CD4-positive, alpha-beta T cell treated with Interleukin-17A for 4 hours (primary cell): Measurements from ENCODE around the gene IL17RE.
A peak's percentile ranks its signal among the peaks of the same experiment; 100 is the strongest.
"Not testable (repeated sequence)": the region's sequence is repeated elsewhere in the genome, so short reads cannot be mapped to it uniquely, and the experiment has no call there.

Experiments
- DNase-seq: peaks from one replicate; pipeline ENCODE4 v3.0.0-alpha.2; 2020; ENCODE audit warnings: mixed read lengths

The IL17RE gene

DNA sequence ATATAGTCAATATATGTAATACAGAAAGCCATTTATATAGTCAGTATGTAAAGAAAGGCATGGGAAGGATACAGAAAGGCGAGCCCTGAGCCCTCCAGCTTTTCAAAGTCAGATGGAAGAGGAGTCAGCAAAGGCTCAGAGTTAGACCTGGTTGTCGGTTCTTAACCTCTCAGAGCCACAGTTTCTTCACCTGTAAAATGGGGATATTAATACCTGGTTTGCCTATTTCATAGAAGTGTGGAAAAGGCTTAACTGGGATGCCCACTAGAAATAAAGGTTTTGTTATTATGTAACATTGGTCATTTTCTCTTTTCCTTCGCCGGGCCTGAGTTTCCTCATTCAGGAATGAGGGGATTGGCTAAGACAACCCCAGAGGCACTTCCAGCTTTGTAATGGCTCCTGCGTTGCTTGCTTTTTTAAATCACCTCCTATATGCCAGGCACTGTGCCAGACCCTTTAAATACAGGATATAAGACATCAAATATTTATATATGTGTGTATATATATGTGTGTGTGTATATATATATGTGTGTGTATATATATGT is 33.4 kb downstream of the IL17RE start:
- no peak for DNase-seq

DNA sequence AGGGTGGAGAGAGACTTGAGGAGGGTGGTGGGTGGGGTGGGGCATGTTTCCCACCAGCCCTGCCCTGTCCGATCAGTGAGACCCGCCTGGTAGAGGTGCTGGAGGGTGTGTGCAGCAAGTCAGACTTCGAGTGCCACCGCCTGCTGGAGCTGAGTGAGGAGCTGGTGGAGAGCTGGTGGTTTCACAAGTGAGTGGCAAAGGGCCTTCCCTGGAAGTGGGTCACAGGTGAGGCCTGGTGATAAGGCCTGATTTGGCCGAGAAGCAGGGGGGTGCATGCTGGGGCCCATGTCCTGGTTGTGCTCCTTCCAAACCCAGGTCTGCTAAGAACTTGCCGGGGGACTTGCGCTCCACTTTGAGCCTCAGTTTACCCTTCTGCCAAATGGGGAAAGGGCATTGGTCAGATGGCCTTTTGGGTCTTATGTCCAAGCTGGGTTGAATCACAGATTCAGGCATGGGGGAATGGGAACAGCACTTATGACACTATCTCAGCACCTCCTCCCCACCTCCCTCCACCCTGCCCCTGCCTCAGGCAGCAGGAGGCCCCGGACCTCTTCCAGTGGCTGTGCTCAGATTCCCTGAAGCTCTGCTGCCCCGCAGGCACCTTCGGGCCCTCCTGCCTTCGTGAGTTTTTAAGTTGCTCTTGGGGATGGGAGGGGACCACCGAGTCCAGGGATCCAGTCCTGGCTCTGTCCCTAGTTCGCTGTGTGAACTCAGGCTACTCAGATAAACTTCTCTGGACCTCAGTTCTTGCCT is 35.0 kb downstream of the IL17RE start:
- DNase-seq = no peak

DNA sequence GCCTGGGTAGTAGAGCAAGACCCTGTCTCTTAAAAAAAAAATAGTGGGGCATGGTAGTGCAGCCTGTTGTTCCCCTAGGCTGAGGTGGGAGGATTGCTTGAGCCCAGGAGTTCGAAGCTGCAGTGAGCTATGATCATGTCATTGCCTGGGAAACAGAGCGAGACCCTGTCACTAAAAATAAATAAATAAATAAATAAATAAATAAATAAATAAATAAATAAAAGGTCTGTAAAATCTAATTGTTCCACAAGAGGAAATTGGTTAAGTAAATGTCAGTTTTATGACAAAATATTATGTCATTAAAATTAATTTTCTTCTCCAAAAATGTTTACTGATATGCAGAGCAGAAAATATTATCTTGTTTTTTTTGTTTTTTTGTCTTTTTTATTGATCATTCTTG is 36.3 kb downstream of the IL17RE start:
- no peak for DNase-seq

DNA sequence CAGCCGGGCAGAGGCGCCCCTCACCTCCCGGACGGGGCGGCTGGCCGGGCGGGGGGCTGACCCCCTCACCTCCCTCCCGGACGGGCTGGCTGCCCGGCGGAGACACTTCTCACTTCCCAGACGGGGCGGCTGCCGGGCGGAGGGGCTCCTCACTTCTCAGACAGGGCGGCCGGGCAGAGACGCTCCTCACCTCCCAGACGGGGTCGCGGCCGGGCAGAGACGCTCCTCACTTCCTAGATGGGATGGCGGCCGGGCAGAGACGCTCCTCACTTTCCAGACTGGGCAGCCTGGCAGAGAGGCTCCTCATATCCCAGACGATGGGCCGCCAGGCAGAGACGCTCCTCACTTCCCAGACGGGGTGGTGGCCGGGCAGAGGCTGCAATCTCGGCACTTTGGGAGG is 37.3 kb downstream of the IL17RE start:
- not testable (repeated sequence) for DNase-seq

DNA sequence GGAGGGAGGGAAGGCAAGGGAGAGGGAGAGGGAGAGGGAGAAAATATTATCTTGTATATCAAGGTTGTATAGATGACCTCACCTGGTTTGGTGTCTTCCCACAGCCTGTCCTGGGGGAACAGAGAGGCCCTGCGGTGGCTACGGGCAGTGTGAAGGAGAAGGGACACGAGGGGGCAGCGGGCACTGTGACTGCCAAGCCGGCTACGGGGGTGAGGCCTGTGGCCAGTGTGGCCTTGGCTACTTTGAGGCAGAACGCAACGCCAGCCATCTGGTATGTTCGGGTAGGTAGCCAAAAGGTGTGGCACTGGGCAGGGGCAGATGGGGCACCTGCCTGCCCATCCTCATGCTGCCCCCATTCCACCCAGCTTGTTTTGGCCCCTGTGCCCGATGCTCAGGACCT is 38.1 kb downstream of the IL17RE start:
- DNase-seq = no peak

DNA sequence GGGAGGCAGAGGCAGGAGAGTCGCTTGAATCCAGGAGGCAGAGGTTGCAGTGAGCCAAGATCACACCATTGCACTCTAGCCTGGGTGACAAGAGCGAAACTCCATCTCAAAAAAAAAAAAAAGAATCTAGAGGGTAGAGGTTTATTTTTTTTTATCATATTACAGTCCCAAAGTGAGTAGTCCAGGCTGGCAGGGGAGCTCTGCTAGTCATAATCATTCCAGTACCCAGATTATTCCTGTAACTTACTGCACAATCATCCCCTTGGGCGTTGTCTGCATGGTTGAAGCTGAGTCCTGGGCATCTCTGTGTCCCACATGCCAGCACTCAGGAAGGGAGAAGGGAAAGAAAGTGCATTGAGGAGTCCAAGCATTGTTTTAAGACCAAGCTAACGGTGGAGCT is 39.5 kb downstream of the IL17RE start:
- no peak for DNase-seq

DNA sequence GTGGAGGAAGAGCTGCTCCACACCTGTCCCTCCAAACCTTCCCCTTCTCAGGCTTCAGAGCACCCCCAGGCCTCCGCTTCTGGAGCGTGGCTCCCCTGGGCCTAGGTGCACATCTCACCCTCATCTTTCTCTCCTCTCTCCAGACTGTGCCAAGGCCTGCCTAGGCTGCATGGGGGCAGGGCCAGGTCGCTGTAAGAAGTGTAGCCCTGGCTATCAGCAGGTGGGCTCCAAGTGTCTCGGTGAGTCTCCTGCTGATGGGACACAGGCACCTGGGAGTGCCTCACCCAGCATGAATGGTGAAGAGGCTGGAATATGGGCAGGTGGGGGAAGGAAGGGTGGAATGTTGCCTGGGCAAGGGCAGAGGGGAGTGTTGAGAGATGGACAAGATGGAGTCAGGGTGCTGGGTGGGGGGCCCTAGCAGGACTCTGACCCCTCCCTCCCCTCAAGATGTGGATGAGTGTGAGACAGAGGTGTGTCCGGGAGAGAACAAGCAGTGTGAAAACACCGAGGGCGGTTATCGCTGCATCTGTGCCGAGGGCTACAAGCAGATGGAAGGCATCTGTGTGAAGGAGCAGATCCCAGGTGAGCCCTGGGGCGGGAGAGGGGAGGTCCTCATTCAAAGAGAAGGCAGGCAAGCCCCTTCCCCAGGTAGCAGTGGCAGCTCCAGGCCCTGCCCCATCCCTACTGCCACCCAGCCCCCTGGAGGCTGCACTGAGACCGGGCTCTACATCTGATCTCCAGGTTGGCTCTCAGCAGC is 40.5 kb downstream of the IL17RE start:
- no peak for DNase-seq

DNA sequence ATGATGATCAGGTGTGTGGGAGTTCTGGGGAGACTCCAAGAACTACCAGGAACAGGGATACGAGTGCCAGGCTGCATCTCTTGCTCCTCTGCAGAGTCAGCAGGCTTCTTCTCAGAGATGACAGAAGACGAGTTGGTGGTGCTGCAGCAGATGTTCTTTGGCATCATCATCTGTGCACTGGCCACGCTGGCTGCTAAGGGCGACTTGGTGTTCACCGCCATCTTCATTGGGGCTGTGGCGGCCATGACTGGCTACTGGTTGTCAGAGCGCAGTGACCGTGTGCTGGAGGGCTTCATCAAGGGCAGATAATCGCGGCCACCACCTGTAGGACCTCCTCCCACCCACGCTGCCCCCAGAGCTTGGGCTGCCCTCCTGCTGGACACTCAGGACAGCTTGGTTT is 41.6 kb downstream of the IL17RE start:
- DNase-seq = no peak

DNA sequence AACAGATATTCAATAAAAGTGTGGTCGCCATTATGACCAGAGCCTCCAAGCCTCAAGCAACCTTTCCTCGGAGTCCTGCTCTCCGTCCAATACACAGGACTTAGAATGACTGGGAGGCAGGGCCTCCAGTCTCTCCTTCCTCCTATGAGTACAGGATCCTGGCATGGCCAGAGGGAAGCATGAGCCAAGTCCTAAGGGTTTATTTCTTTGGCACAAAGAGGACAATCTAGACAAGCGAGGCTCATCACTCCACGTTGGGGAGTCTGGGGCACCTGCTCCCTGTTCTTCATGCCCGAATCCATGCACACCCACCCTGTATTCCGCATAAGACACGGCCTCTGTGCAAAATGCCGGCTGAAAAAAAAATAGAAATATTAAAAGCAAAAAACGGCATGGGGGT is 42.7 kb downstream of the IL17RE start:
- DNase-seq = no peak

DNA sequence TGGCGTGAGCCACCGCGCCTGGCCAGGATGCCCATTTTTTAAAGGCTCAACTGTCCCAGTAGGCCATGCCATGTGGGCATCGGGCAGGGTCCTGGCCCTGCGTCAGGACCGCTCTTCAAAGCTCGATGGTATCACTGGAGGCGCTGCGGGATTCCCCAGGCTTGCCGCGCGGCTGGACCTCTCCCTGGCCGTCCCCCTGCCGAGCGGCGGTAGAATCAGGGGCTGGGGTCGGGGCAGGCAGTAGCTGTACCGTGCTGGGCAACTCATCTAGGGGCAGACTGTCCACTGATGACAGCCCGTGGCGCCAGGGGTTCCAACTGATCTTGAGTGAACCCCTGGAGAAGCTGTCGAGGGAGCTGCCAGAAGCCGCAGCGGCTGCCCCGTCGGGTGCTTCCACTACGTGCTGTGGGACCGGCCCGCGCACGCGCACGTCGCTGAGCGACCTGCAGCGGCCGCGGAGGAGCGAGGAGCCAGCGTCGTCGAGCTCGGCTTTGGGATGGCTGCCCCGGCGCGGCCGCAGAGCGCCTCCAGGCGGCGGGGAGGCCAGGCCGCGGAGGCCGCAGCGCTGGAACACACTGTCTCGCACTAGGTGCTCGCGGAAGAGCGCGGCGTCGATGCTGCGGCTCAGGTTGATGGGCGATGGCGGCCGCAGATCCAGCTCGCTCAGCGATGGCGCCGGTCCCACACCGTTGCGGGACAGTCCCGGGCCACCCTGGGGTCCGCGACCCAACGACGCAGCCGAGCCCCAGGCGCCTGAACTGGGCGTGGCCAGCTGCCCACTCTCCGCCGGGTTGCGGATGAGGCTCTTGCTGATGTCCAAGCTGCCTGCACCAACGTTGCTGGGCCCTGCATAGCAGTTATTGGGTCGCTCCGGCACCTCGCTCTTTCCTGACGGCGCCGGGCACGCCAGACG is 43.7 kb downstream of the IL17RE start:
- peak; percentile 81 for DNase-seq

DNA sequence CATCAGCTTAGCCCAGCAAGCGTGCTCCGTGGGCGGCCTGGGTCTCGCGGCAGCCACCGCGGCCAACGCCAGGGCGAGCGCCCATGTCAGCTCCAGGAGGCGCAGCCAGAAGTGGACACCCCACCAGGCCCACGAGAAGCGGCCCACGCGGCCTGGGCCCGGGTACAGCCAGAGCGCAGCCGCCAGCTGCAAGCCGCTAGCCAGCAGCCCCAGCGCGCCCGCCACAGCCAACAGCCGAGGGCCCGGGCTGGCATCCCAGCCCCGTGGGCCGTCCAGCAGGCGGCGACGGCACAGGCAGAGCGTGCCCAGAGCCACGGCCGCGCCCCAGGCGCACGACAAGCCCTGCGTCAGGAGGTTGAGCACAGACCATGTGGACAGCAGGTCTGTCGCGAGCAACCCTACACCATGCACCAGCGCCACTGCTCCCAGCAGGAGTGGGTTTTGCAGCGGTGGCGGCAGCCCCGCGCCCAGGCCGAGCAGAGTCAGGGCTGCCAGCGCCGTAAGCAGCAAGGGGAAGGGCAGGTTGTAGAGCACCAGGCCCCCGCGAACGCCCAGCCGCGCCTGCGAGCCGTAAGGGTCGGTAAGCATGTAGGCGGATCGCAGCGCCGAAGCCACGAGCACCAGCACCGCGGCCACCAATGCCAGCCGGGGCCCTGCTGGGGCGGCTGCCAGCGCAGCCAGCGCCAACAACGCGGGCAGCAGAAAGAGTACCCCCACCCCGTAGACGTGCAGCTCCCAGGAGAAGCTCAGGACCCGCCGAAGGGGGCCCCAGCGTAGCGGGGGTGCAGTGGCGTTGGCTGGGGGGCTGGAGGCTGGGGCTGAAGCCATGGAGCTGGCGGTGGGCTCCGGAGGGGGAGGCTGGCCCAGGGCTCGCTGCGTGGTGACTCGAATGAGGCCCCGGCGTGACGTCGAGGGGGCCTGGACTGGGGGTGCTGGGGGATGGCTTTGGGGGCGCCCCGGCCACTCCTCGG is 44.7 kb downstream of the IL17RE start:
- no peak for DNase-seq

DNA sequence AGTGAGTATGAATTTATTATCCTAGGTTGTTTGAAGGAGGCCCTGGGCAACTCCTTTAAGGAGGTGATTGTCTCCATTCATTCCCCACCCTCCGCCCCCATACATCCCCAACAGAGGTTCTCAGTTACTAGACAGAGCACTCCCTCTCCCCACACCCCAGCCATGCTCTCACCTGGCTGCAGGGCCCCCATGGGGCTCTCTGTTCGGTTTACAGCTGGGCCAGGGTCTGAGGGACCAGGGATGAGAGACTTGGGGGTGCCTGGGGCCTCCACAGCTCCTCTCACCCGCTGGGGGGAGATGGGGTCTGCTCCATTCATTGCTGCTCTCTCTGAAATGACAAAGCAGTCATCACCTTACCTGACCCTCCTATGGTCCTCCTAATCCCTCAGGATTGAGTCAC is 45.9 kb downstream of the IL17RE start:
- no peak for DNase-seq

DNA sequence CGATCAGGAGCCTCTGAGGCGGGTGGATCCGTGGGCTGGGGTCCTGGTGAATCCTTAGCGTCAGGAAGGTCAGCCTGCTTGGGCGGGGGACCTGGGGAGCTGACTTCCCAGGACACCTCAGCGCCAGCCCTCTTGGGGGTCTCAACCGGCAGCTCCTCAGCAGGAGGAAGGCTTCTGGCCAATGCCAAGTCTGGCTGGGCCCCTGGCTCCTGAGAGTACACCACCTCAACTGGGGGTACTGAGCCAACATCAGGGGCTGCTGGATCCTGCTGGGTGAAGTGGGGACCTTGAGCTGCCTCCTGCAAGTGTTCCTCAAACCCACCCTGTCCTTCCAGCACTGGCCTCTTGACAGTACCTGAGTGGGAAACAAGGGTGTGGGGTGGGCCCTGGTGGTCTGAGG is 46.5 kb downstream of the IL17RE start:
- no peak for DNase-seq

DNA sequence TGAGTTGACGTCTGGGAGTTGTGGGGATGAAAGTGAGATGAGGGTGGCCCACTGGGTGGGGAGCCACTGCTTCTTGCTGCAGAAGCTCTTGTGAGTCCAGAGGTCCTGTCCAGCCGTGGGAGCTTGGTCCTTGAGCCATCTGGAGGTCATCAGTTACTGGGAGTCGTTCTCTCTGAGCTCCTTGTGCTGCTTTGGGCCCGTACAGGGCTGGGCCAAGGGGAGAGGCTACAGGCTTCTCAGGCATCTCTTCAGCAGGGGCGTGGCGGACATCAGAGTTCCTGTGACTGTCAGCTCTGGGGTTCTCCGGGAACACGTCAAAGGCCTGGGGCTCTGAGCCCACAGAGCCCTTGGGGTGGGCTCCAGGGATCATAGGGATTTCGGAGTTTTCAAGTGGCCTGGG is 47.0 kb downstream of the IL17RE start:
- DNase-seq = no peak

DNA sequence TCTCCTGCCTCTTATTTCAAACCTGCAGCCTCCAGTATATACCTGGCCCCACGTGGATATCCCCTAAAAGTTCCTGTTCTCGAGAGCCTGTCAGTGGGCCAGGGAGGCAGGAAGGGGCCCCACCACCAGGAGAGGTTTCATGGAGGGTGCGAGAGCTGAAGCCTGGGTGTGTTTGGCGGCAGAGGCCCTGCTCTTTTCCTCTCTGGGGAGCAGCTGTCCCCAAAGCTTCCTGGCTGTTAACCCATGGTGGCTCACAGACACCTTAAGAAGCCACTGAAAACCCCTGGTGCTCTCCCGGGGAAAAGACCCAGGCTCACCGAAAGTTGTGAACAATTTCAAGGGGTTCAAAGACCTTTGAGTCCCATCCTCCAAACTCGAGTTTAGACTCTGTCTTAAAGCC is 48.5 kb downstream of the IL17RE start:
- peak; percentile 17 for DNase-seq

DNA sequence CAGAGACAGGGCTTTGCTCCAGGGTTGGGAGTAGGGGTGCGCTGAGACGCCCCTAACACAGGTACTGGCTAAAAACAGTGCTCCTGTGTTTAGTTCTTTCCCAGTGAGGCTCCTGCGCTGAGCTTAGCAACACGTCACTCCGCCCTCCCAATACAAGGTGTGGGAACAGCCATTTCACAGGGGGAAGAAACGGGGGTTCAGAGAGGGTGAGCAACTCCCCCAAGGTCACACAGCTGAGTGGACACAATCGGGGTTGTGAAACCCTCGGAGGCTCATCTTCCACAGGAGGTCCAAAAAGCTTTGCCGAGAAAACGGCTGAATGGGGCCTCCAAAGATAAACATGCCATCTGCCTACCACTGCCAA is 48.9 kb downstream of the IL17RE start:
- no peak for DNase-seq

DNA sequence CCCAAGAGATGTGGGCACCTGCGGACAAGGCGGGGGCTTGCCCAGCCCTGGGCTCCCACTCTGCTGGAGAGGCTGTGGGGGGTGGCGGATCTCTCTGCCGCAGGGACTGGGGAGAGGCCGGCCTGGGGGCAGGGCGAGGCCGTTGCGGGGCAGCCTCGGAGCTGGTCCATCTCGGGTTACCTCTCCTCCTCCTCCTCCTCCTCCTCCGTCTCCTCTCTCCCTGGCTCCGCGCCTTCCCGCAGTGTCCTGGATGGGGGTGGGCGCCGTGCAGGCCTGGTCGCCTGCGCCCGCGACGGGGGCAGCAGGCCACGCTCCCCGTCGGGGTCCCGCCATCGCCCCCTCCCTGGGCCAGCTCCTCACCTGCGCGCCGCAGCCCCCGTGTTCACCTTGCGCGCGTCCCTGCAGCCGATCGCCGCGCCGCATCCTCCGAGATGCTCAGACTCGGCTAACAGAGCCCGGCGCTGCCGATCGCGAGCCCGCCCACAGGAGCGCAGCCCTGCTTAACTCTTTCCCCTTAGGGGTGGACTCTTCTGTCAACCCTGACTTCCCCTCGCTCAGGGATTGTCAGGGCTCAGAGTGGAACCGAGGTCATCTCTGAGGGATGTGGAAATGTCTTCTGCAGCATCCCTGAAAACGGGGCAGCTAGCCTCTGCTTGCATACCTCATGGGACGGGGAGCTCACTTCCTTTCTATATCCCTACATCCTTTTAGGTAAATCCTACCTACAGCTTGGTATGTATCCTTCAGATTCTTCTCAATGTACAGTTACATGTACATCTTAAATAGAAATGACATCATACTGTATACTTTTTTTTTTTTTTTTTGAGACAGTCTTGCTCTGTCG is 49.5 kb downstream of the IL17RE start, which contains the start of gene PRRT3:
TSS of gene PRRT3 (minus strand) at position 447 of the 844 bp plus-strand sequence. CDS start 2,293 bp downstream, outside the sequence.
- peak; percentile 67 for DNase-seq

DNA sequence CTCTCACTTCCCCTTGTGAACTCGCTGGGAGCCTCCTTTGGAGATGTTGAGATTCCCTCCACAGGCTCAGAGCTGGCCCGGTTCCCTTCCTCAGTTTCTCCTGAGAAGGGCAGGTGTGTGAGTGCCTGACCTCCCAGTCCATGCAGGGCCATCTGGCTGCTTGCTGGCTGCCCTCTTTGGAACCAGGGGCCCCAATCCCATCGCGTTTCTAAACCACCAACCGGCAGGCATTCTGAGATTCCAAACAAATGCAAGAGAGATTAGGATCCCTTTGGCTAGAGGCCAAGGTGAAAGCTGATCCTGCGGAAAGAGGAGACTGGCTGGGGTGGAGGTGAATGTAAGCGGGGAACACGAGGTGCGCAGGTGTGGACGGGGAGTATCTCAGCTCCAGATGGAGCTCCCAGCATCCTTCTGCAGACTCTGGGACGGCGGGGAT is 52.4 kb downstream of the IL17RE start:
- no peak for DNase-seq

DNA sequence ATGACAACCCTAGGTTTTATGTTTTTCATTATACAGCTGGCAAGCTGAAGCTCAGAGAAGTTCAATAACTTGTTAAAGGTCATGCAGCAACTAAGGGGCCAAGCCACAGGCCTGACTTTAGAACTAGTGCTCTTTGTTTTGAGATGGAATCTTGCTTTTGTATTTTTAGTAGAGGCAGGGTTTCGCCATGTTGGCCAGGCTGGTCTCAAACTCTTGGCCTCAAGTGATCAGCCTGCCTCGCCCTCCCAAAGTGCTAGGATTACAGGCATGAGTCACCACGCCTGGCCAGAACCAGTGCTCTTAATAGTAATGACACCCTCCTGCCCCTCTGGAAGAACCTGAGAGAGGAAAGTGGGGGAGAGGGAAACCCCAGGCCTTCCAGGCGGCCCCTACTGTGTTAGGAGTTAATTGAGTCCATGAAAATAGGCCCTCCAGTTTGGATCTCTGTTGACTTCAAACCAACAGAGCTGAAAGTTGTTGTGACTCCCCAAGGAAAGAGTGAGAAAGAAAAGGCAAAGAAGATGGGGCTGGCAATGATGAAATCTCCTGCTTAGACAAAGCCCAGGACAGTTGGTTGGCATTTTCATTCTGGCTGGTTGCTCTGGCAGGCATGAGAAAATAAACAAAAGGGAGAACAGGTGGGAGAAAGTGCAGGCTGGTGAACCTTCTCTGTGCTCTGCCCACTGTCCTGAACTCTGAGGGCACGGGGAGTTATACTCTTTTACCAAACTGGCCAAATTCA is 53.1 kb downstream of the IL17RE start:
- DNase-seq = no peak

DNA sequence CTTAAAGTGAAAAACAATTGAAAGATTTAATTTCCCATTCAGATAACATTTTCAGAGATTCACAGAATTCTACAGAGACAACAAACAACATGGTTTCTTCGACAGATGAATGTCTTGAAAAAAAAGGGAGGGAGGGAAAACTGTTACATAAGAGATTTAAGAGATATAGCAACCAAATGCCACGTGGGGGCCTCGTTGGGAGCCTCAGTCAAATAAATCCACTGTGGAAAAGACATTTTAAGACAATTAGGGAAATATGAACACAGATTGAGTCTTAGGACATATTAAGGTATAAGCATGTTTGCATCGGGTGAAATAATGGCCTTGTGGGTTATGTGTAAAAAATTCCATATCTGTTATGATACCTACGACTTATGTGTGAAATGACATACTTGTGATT is 54.6 kb downstream of the IL17RE start:
- DNase-seq = no peak
